ENCODE results near the gene MYO1B.

The MYO1B gene

DNA sequence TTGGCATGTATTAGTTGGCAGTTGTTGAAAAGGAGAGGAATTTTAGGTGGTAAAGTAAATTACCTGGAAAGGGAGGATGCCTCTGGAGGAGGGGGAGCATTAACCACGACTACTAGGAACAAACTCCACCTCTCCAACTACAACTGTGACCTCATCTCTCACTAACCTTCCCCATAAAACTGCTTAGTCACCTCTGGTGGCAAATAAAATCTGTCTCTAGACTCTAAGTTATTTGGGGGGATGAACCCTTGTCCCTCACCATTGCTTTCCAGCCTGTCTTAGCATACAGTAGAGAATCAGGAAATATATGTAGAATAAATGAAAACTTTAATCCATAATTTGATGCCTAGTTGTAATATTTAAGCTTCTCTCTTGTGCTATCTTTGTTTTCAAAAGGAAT is 27.6 kb upstream of the MYO1B start:
- TF ChIP-seq CTCF (IDR thresholded peaks at IDR 0.05; ENCODE audit: low read depth, low read length): no peak
- no peak for DNase-seq (ENCODE audit: extremely low read depth, low read depth)

DNA sequence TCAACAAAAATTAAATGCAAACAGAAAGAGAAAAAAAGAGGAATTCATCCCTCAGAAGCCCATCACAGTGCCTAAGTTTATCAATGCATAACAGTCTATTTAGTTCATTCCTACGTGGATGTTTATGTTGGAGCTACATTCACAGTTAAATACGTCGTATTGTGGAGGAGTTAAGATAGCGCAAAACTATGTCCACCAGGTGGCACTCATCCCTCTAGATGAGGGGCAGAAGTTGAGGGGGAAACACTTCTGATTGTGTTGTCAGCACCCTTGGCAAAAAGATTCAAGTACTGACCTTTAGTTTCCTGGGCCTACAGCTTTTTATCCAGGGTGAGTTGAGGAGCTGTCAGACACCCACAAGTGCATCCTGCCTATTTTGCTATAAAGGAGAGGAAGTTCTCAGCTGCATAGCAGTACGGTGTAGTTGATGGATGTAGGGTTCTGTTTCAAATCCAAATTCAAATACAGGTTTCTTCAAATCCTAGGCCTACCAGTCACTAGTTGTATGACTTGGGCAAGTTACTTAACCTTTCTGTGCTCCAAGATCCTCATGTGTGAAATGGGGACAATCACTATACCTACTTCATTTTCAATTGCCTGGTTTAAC is 26.8 kb upstream of the MYO1B start:
- DNase-seq (ENCODE audit: extremely low read depth, low read depth): no peak
- TF ChIP-seq CTCF (IDR thresholded peaks at IDR 0.05; ENCODE audit: low read depth, low read length): peak; percentile 56

GRCh38 chr2:191220671-191221070 is 24.5 kb upstream of the MYO1B start:
- no peak for TF ChIP-seq CTCF (IDR thresholded peaks at IDR 0.05; ENCODE audit: low read depth, low read length)
- no peak for DNase-seq (ENCODE audit: extremely low read depth, low read depth)

- DNase-seq (ENCODE audit: extremely low read depth, low read depth): no peak
- no peak for TF ChIP-seq CTCF (IDR thresholded peaks at IDR 0.05; ENCODE audit: low read depth, low read length)
These were observed 23.5 kb upstream of the MYO1B start for GRCh38 chr2:191221666-191222065.

DNA sequence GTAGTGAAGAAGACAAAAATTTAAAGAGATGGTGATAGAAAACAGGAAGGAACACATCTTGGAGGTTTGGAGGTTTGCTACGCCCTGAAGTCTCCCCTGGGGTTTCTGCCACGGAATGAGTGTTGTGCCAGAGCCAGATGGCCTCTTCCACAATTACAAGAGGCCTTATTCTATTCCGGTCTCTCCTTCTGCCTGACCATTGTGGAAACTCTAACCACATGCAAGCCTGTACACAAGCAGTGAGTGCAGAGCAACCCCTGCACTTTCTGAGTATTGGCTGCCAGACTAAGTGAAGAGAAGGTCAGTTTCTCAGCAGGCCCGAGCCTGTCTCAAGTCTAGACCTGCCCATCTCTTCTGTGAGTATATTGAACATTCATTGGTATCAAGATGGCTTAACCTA is 22.7 kb upstream of the MYO1B start:
- DNase-seq (ENCODE audit: extremely low read depth, low read depth): no peak
- no peak for TF ChIP-seq CTCF (IDR thresholded peaks at IDR 0.05; ENCODE audit: low read depth, low read length)

DNA sequence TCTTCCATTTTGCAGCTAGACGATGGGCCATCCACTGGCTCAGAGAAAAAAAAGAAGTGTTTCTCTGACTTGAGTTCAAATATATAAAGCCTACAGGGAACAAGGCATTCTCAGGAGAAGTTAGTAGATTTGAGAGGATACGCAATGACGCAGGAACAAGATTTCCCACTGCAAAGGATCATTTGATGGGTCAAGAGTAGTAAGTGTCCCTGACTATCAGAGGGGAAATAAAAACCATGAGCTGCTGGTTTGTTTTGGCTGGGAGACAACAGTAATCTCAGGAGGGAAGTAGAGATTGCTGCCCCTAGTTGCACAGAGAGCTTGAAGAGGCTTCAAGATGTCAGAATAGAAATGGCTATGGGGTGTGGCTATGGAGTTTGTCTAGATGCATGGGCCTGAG is 22.3 kb upstream of the MYO1B start:
- no peak for DNase-seq (ENCODE audit: extremely low read depth, low read depth)
- TF ChIP-seq CTCF (IDR thresholded peaks at IDR 0.05; ENCODE audit: low read depth, low read length): no peak

GRCh38 chr2:191225126-191225525 is 20.1 kb upstream of the MYO1B start:
- no peak for DNase-seq (ENCODE audit: extremely low read depth, low read depth)
- TF ChIP-seq CTCF (IDR thresholded peaks at IDR 0.05; ENCODE audit: low read depth, low read length): no peak
